HEK293 (cell line): ENCODE results near the gene ABHD16B.

ENCODE experiments used
- CTCF ChIA-PET: fragments of 350-600 bp; formaldehyde crosslinking; extraction: SDS; loops from one replicate; lab custom pipeline; 2021; ENCODE audit warnings: antibody characterized with exemption; lab: Yijun Ruan, JAX
- POLR2A ChIA-PET: fragments of 300-600 bp; formaldehyde crosslinking; extraction: SDS; loops from one replicate; lab custom pipeline; 2020; ENCODE audit warnings: antibody characterized with exemption, inconsistent platforms; lab: Yijun Ruan, JAX
- H3K27ac ChIP-seq: fragments of 200-500 bp; sonication (Bioruptor generic); 2 replicates; pipeline ENCODE4 v1.5.1; 2014; ENCODE audit warnings: low read depth, low read length, control low read depth, inconsistent platforms; ENCODE audit errors: extremely low read depth
- H3K36me3 ChIP-seq, 2 experiments: fragments of 200-500 bp in 1 of 2; sonication (Bioruptor generic) in 1 of 2; 1 replicate in 1 of 2; 2 replicates in 1 of 2; pipeline ENCODE4 v1.5.1; 2014 to 2017; ENCODE audit warnings: inconsistent platforms in 2 of 2, low read length in 2 of 2; ENCODE audit not compliant: control insufficient read depth in 2 of 2, insufficient read depth in 1 of 2
- H3K4me1 ChIP-seq: fragments of 200-500 bp; sonication (Bioruptor generic); 2 replicates; pipeline ENCODE4 v1.5.1; 2014; ENCODE audit warnings: mild to moderate bottlenecking, low read length, inconsistent platforms; ENCODE audit not compliant: control insufficient read depth, insufficient read depth
- H3K4me3 ChIP-seq: 2 replicates; pipeline ENCODE4 v1.5.1; 2011; ENCODE audit warnings: low read depth, mild to moderate bottlenecking, control low read depth, low read length, moderate library complexity
- H3K9me3 ChIP-seq: fragments of 200-500 bp; sonication (Bioruptor generic); 2 replicates; pipeline ENCODE4 v1.5.1; 2014; ENCODE audit warnings: low read depth, low read length, inconsistent platforms; ENCODE audit not compliant: control insufficient read depth, insufficient read depth
- GLI4 ChIP-seq: fragments of 450-650 bp; formaldehyde crosslinking; IDR thresholded peaks from 2 replicates; pipeline ENCODE4 v1.5.1; 2016; ENCODE audit warnings: missing biosample characterization, missing genetic modification characterization
- REPIN1 ChIP-seq: fragments of 450-650 bp; formaldehyde crosslinking; IDR thresholded peaks from 2 replicates; pipeline ENCODE4 v1.5.1; 2017; ENCODE audit warnings: missing biosample characterization, missing genetic modification characterization, low read depth
- SCRT2 ChIP-seq: fragments of 450-650 bp; formaldehyde crosslinking; IDR thresholded peaks from 2 replicates; pipeline ENCODE4 v1.5.1; 2016; ENCODE audit warnings: missing biosample characterization, missing genetic modification characterization
- WT1 ChIP-seq: fragments of 450-650 bp; formaldehyde crosslinking; IDR thresholded peaks from 2 replicates; pipeline ENCODE4 v1.5.1; 2016; ENCODE audit warnings: missing biosample characterization, missing genetic modification characterization
- ZFP69B ChIP-seq: fragments of 450-650 bp; formaldehyde crosslinking; IDR thresholded peaks from 2 replicates; pipeline ENCODE4 v1.5.1; 2016; ENCODE audit warnings: missing biosample characterization, missing genetic modification characterization
- ZNF114 ChIP-seq: fragments of 450-650 bp; formaldehyde crosslinking; IDR thresholded peaks from 2 replicates; pipeline ENCODE4 v1.5.0; 2017; ENCODE audit warnings: missing biosample characterization, missing genetic modification characterization
- ZNF202 ChIP-seq: fragments of 450-650 bp; formaldehyde crosslinking; IDR thresholded peaks from 2 replicates; pipeline ENCODE4 v1.5.1; 2016; ENCODE audit warnings: missing biosample characterization, missing genetic modification characterization, borderline replicate concordance
- ZNF266 ChIP-seq: fragments of 450-650 bp; formaldehyde crosslinking; IDR thresholded peaks from 2 replicates; pipeline ENCODE4 v1.5.1; 2016; ENCODE audit warnings: missing biosample characterization, missing genetic modification characterization, low read depth
- ZNF311 ChIP-seq: fragments of 450-650 bp; formaldehyde crosslinking; IDR thresholded peaks from 2 replicates; pipeline ENCODE4 v1.5.1; 2017; ENCODE audit warnings: missing biosample characterization, missing genetic modification characterization, borderline replicate concordance
- ZNF362 ChIP-seq: fragments of 450-650 bp; formaldehyde crosslinking; IDR thresholded peaks from 2 replicates; pipeline ENCODE4 v1.5.1; 2016; ENCODE audit warnings: missing biosample characterization, missing genetic modification characterization
- ZNF366 ChIP-seq: fragments of 450-650 bp; formaldehyde crosslinking; conservative IDR thresholded peaks from 2 replicates; pipeline ENCODE4 v1.5.1; 2016; ENCODE audit warnings: missing biosample characterization, missing genetic modification characterization
- ZNF433 ChIP-seq: fragments of 450-650 bp; formaldehyde crosslinking; IDR thresholded peaks from 2 replicates; pipeline ENCODE4 v1.5.1; 2016; ENCODE audit warnings: missing biosample characterization, missing genetic modification characterization, low read depth
- ZNF48 ChIP-seq: fragments of 450-650 bp; formaldehyde crosslinking; IDR thresholded peaks from 2 replicates; pipeline ENCODE4 v1.5.1; 2016; ENCODE audit warnings: missing biosample characterization, missing genetic modification characterization
- ZNF521 ChIP-seq: fragments of 450-650 bp; formaldehyde crosslinking; IDR thresholded peaks from 2 replicates; pipeline ENCODE4 v1.5.1; 2017; ENCODE audit warnings: missing biosample characterization, mild to moderate bottlenecking, missing genetic modification characterization
- ZNF626 ChIP-seq: fragments of 450-650 bp; sonication (Bioruptor Pico); formaldehyde crosslinking; IDR thresholded peaks from 2 replicates; pipeline ENCODE4 v1.5.1; 2018; ENCODE audit warnings: missing biosample characterization, missing genetic modification characterization, inconsistent platforms
- ZNF654 ChIP-seq: fragments of 450-650 bp; formaldehyde crosslinking; IDR thresholded peaks from 2 replicates; pipeline ENCODE4 v1.5.1; 2016; ENCODE audit warnings: low read depth, missing biosample characterization, missing genetic modification characterization
- ZNF692 ChIP-seq: fragments of 450-650 bp; formaldehyde crosslinking; IDR thresholded peaks from 2 replicates; pipeline ENCODE4 v1.5.1; 2016; ENCODE audit warnings: missing biosample characterization, missing genetic modification characterization
- ZNF777 ChIP-seq: fragments of 450-650 bp; formaldehyde crosslinking; IDR thresholded peaks from 2 replicates; pipeline ENCODE4 v1.5.1; 2017; ENCODE audit warnings: missing biosample characterization, missing genetic modification characterization, borderline replicate concordance
- TF ChIP-seq, protein P1 (sequence below): fragments of 450-650 bp; formaldehyde crosslinking; IDR thresholded peaks from 2 replicates; pipeline ENCODE4 v1.5.1; 2016; ENCODE audit warnings: missing biosample characterization, missing genetic modification characterization
- TF ChIP-seq, protein P2 (sequence below): fragments of 450-650 bp; formaldehyde crosslinking; IDR thresholded peaks from 2 replicates; pipeline ENCODE4 v1.5.1; 2017; ENCODE audit warnings: missing biosample characterization, missing genetic modification characterization

ABHD16B gene

GRCh38 chr20:63889241-63890200, 28.2 kb downstream of the ABHD16B start (continued):
- TF ChIP-seq ZNF626 (tag by site-specific recombination) (no peak), ZFP69B (tag by site-specific recombination) (no peak)

GRCh38 chr20:63890201-63890576, 28.9 kb downstream of the ABHD16B start:
- peaks cover 0 to 57% of the 10 kb centered on the region in 2 experiments; a peak in 1 of 3 replicates for H3K36me3 ChIP-seq
- POLR2A ChIA-PET: no interaction called here

More at GRCh38 chr20:63890201-63890576, 28.9 kb downstream of the ABHD16B start:
- CTCF ChIA-PET: interaction anchor here (0.8 kb wide), 1 partner anchor 49 kb away, joined by 3 read pairs; no protein-coding TSS in a partner anchor
- H3K4me1 ChIP-seq: no peaks in the 10 kb centered on the region
- H3K9me3 ChIP-seq: no peaks in the 10 kb centered on the region
- H3K4me3 ChIP-seq: no peak overlapping the region
- H3K27ac ChIP-seq: no peak overlapping the region
- TF ChIP-seq ZNF654: no peak
- no peak for TF ChIP-seq ZNF114 (tag by site-specific recombination)
- TF ChIP-seq, protein P1, sequence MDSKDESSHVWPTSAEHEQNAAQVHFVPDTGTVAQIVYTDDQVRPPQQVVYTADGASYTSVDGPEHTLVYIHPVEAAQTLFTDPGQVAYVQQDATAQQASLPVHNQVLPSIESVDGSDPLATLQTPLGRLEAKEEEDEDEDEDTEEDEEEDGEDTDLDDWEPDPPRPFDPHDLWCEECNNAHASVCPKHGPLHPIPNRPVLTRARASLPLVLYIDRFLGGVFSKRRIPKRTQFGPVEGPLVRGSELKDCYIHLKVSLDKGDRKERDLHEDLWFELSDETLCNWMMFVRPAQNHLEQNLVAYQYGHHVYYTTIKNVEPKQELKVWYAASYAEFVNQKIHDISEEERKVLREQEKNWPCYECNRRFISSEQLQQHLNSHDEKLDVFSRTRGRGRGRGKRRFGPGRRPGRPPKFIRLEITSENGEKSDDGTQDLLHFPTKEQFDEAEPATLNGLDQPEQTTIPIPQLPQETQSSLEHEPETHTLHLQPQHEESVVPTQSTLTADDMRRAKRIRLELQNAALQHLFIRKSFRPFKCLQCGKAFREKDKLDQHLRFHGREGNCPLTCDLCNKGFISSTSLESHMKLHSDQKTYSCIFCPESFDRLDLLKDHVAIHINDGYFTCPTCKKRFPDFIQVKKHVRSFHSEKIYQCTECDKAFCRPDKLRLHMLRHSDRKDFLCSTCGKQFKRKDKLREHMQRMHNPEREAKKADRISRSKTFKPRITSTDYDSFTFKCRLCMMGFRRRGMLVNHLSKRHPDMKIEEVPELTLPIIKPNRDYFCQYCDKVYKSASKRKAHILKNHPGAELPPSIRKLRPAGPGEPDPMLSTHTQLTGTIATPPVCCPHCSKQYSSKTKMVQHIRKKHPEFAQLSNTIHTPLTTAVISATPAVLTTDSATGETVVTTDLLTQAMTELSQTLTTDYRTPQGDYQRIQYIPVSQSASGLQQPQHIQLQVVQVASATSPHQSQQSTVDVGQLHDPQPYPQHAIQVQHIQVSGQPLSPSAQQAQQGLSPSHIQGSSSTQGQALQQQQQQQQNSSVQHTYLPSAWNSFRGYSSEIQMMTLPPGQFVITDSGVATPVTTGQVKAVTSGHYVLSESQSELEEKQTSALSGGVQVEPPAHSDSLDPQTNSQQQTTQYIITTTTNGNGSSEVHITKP (tag by site-specific recombination): no peak
- TF ChIP-seq, protein P2, sequence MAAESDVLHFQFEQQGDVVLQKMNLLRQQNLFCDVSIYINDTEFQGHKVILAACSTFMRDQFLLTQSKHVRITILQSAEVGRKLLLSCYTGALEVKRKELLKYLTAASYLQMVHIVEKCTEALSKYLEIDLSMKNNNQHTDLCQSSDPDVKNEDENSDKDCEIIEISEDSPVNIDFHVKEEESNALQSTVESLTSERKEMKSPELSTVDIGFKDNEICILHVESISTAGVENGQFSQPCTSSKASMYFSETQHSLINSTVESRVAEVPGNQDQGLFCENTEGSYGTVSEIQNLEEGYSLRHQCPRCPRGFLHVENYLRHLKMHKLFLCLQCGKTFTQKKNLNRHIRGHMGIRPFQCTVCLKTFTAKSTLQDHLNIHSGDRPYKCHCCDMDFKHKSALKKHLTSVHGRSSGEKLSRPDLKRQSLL (tag by site-specific recombination): no peak
- no peak for TF ChIP-seq WT1
- no peak for TF ChIP-seq ZNF521
- no peak for TF ChIP-seq GLI4 (tag by site-specific recombination)
- no peak for TF ChIP-seq ZNF777 (tag by site-specific recombination)
- TF ChIP-seq ZNF433 (tag by site-specific recombination): no peak
- TF ChIP-seq REPIN1 (tag by site-specific recombination): no peak
- TF ChIP-seq ZNF366 (tag by site-specific recombination): no peak
- no peak for TF ChIP-seq ZNF311 (tag by site-specific recombination)
- no peak for TF ChIP-seq ZNF48
- no peak for TF ChIP-seq ZNF266 (tag by site-specific recombination)
- no peak for TF ChIP-seq ZNF202
- TF ChIP-seq ZNF362: no peak
- no peak for TF ChIP-seq ZNF692 (tag by site-specific recombination)
- TF ChIP-seq SCRT2 (tag by site-specific recombination): no peak
